ENCODE data around the gene IL15RA.

GRCh38 chr10:5944389-5945189 is 32.8 kb downstream of the IL15RA start:
- TF ChIP-seq CTCF (IDR thresholded peaks at IDR 0.05) (no peak), EP300 (IDR thresholded peaks at IDR 0.05) (peak in 1 of 2 donors; percentile 67), POLR2A (IDR thresholded peaks at IDR 0.05) (no peak)
